Naive thymus-derived CD4-positive, alpha-beta T cell (primary cell): ENCODE measurements around the gene ATXN7L1. TPM values are rescaled to one million over a fixed set of nuclear protein-coding genes. Genes with fewer than 3 reads are reported as not detected.
A peak's percentile ranks its signal among the peaks of the same experiment; 100 is the strongest.
"Not testable (repeated sequence)": the region's sequence is repeated elsewhere in the genome, so short reads cannot be mapped to it uniquely, and the experiment has no call there.

Experiments used
- ATAC-seq: fragments of 150-1000 bp; cut with Tn5 transposase; 2 replicates; pipeline ENCODE4 v1.10.0; 2021; ENCODE audit warnings: mild to moderate bottlenecking, moderate library complexity
- CTCF ChIA-PET: fragments of 350-600 bp; sonication (Branson Sonifier 250); formaldehyde crosslinking; loops from one replicate; lab custom pipeline; 2021; ENCODE audit warnings: antibody characterized with exemption; lab: Charles Lee
- POLR2A ChIA-PET: fragments of 350-600 bp; sonication (Branson Sonifier 250); formaldehyde crosslinking; loops from one replicate; lab custom pipeline; 2021; ENCODE audit warnings: antibody characterized with exemption, inconsistent platforms; lab: Charles Lee
- DNase-seq, 9 donors: peaks; one replicate each; pipeline versions ENCODE4 v3.0.0 to v3.0.0-alpha.2; 2020 to 2022; ENCODE audit warnings: mixed read lengths in 1 of 9
- H3K27ac ChIP-seq: one replicate; pipeline ENCODE4 v1.7.0; 2013; ENCODE audit warnings: mild to moderate bottlenecking, low read depth, low read length, moderate library complexity
- H3K27me3 ChIP-seq, 2 donors: one replicate each; pipeline ENCODE4 v1.7.0; 2013; ENCODE audit warnings: low read length in 2 of 2, mild to moderate bottlenecking in 2 of 2, moderate library complexity in 2 of 2; ENCODE audit not compliant: control insufficient read depth in 2 of 2, insufficient read depth in 2 of 2
- H3K36me3 ChIP-seq, 3 experiments: 1 replicate in 2 of 3; 2 replicates in 1 of 3; pipeline ENCODE4 v1.7.0; 2013; ENCODE audit warnings: low read length in 3 of 3, mild to moderate bottlenecking in 3 of 3, moderate library complexity in 1 of 3; ENCODE audit not compliant: insufficient read depth in 3 of 3, control insufficient read depth in 2 of 3
- H3K4me1 ChIP-seq, 2 donors: one replicate each; pipeline ENCODE4 v1.7.0; 2013; ENCODE audit warnings: low read length in 2 of 2, mild to moderate bottlenecking in 2 of 2, moderate library complexity in 1 of 2; ENCODE audit not compliant: control insufficient read depth in 2 of 2, insufficient read depth in 2 of 2
- H3K4me3 ChIP-seq: 2 replicates; pipeline ENCODE4 v1.7.0; 2013; ENCODE audit warnings: mild to moderate bottlenecking, low read length
- H3K9me3 ChIP-seq, 3 experiments: 1 replicate in 2 of 3; 2 replicates in 1 of 3; pipeline ENCODE4 v1.7.0; 2013; ENCODE audit warnings: low read length in 3 of 3; ENCODE audit not compliant: control insufficient read depth in 2 of 3
- H3K27ac Mint-ChIP-seq, 9 donors: one replicate each; pipeline ENCODE4 v1.8.0; 2020 to 2022; ENCODE audit warnings: mixed read lengths in 9 of 9, mild to moderate bottlenecking in 8 of 9, moderate library complexity in 5 of 9, inconsistent platforms in 2 of 9
- H3K27me3 Mint-ChIP-seq, 5 donors: one replicate each; pipeline ENCODE4 v1.8.0; 2021 to 2022; ENCODE audit warnings: mixed read lengths in 5 of 5, mild to moderate bottlenecking in 1 of 5
- H3K36me3 Mint-ChIP-seq, 5 donors: one replicate each; pipeline ENCODE4 v1.8.0; 2020 to 2022; ENCODE audit warnings: mixed read lengths in 5 of 5, mild to moderate bottlenecking in 3 of 5, inconsistent platforms in 1 of 5
- H3K4me1 Mint-ChIP-seq, 7 donors: one replicate each; pipeline ENCODE4 v1.8.0; 2020 to 2022; ENCODE audit warnings: mixed read lengths in 7 of 7, mild to moderate bottlenecking in 3 of 7, inconsistent platforms in 1 of 7
- H3K4me3 Mint-ChIP-seq, 10 donors: one replicate each; pipeline ENCODE4 v1.8.0; 2020 to 2022; ENCODE audit warnings: mild to moderate bottlenecking in 10 of 10, mixed read lengths in 10 of 10, moderate library complexity in 6 of 10, inconsistent platforms in 2 of 10
- H3K9me3 Mint-ChIP-seq, 11 donors: one replicate each; pipeline ENCODE4 v1.8.0; 2020 to 2022; ENCODE audit warnings: mixed read lengths in 11 of 11, mild to moderate bottlenecking in 4 of 11, inconsistent platforms in 1 of 11, moderate library complexity in 1 of 11
- intact Hi-C, 2 donors: fragments of 100-400 bp; cut with micrococcal nuclease; formaldehyde crosslinking; loops; one replicate each; pipeline ENCODE4 v1.15.1; 2023
- polyA plus RNA-seq, 2 donors: library from polyadenylated mRNA; unstranded; fragments of 300-500 nt; fragmentation: Illumina TruSeq; gene quantifications; one replicate each; pipeline ENCODE4 v1.2.3, GENCODE V29; 2021
- total RNA-seq, 6 experiments: library from RNA in 5 of 6; stranded (reverse) in 5 of 6; gene quantifications; 1 replicate in 5 of 6; 2 replicates in 1 of 6; pipeline ENCODE4 v1.2.3 and lab custom pipeline; 2021 to 2026

ATXN7L1 gene
- total and polyA plus RNA-seq, 7 experiments from 2014 or later: 18.5 to 52.4 (median 39.5) TPM

DNA sequence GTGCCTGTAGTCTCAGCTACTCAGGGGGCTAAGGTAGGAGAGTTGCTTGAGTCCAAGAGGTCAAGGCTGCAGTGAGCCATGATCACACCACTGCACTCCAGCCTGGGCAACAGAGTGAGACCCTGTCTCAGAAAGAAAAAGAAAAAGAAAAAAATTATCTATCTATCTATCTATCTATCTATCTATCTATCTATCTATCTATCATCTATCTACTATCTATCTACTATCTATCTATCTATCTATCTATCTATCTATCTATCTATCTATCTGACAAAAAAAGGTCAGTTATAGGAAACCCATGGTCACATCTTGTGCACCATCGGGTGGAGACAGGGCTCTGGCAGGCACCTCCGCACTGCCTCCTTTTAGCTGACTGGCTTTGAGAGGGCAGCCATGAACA, 85.9 kb downstream of the ATXN7L1 start:
- DNase-seq, H3K4me3 ChIP-seq, ATAC-seq, intact Hi-C loops, H3K9me3 ChIP-seq, POLR2A ChIA-PET, H3K4me3 Mint-ChIP-seq, H3K9me3 Mint-ChIP-seq, H3K27me3 ChIP-seq, H3K27ac ChIP-seq, H3K4me1 Mint-ChIP-seq: not testable (repeated sequence)
- Mint-ChIP-seq H3K36me3 (peaks cover 0 to 43% (median 10%) of the 10 kb centered on the region in 5 donors), H3K27ac (peak overlapping the region in 1 of 9 donors; percentile 10), H3K27me3 (peaks cover 0 to 22% (median 0%) of the 10 kb centered on the region in 5 donors)
- CTCF ChIA-PET: interaction anchor here (0.7 kb wide), 1 partner anchor 15 kb away, joined by 4 read pairs; no protein-coding TSS in a partner anchor
- Histone ChIP-seq H3K36me3 (peaks cover 0 to 21% (median 0%) of the 10 kb centered on the region in 3 experiments), H3K4me1 (peaks cover 0 to 15% of the 10 kb centered on the region in 2 donors)

DNA sequence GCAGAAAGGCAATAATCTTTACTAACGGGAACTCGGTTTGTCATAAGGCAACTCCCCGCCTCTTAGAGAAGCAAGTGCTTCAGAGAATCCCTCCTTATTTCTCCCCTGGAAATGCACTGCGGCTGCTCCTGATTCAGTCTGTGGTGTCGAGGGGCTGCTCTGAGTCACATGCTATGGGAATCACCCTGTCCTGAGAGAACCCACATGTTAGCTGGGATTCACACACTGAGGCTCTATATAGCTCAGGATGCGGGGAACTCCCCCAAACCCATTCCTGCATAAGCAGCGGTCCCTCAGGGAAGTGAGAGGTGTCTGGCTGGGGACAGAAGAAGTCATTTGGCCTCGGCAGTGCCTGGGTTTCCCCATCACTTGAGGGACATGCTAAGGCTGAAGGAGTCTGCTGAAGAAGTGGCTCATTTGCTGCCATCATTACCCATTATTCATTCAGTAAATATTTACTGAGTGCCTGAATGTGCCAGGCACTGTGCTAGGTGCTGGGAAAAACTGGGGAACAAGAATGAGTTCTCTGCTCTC, 87.5 kb downstream of the ATXN7L1 start:
- intact Hi-C loops: no loop called here
- Mint-ChIP-seq H3K36me3 (peaks cover 0 to 42% (median 9%) of the 10 kb centered on the region in 5 donors), H3K27me3 (peaks cover 0 to 25% (median 0%) of the 10 kb centered on the region in 5 donors), H3K4me3 (no peak overlapping the region), H3K27ac (no peak overlapping the region), H3K9me3 (peaks cover 0 to 3% (median 0%) of the 10 kb centered on the region in 11 donors), H3K4me1 (peaks cover 0 to 8% (median 3%) of the 10 kb centered on the region in 7 donors)
- ChIA-PET POLR2A (no interaction called here), CTCF (no interaction called here)
- Histone ChIP-seq H3K4me1 (peaks cover 0 to 15% of the 10 kb centered on the region in 2 donors), H3K4me3 (no peak overlapping the region), H3K9me3 (no peaks in the 10 kb centered on the region), H3K27me3 (no peaks in the 10 kb centered on the region), H3K36me3 (peaks cover 0 to 21% (median 0%) of the 10 kb centered on the region in 3 experiments), H3K27ac (no peak overlapping the region)
- ATAC-seq (no peak), DNase-seq (no peak)

DNA sequence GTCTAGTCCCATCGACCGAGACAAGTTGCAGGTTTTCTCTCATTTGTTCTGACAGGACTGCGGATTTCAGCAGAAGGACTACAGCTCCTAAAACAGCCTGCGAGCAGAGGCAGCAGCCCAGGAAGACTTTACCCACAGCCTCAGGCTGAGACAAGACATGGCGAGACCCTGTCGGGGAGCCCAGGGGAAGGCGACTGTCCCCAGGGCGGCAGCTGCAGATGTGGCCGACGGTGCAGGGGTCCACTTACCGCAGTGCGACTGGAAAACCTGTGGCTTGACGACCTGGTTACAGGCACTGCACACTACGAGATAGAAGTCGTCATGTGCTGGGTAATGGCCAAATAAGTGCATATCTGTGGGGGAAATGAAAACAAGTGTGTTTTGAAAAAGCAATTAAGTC, 88.0 kb downstream of the ATXN7L1 start:
- Histone ChIP-seq H3K4me1 (peaks cover 0 to 15% of the 10 kb centered on the region in 2 donors), H3K27me3 (no peaks in the 10 kb centered on the region), H3K36me3 (peaks cover 0 to 21% (median 0%) of the 10 kb centered on the region in 3 experiments), H3K27ac (no peak overlapping the region), H3K9me3 (no peaks in the 10 kb centered on the region), H3K4me3 (no peak overlapping the region)
- POLR2A ChIA-PET: no interaction called here
- DNase-seq (no peak), ATAC-seq (no peak)
- H3K27me3 Mint-ChIP-seq: peaks cover 0 to 24% (median 0%) of the 10 kb centered on the region in 5 donors
- peaks cover 0 to 7% (median 2%) of the 10 kb centered on the region in 7 donors for H3K4me1 Mint-ChIP-seq
- intact Hi-C loops: no loop called here
- H3K27ac Mint-ChIP-seq: no peak overlapping the region
- peaks cover 0 to 41% (median 9%) of the 10 kb centered on the region in 5 donors for H3K36me3 Mint-ChIP-seq
- peaks cover 0 to 3% (median 0%) of the 10 kb centered on the region in 11 donors for H3K9me3 Mint-ChIP-seq
- CTCF ChIA-PET: no interaction called here
- H3K4me3 Mint-ChIP-seq: no peak overlapping the region

DNA sequence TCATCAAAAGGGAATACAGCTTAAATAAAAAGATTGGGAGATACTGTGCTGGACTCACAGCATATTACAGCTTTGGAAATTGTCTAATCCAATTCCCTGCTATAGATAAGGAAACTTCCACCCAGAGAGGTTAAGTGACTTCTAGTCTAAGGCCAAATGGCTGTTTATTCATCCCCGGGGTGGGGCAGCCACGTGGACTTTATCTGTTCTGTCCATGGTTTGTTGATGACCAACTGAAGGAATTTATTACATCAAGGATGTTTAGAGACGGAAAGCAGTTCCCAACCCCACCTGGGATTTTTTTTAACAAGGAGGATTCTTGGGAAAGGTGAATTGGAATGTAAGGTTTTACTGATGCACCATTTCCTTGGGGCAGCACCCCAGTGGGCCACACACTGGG, 88.6 kb downstream of the ATXN7L1 start:
- Histone ChIP-seq H3K27me3 (no peaks in the 10 kb centered on the region), H3K9me3 (no peaks in the 10 kb centered on the region), H3K27ac (no peak overlapping the region), H3K4me1 (peaks cover 0 to 12% of the 10 kb centered on the region in 2 donors), H3K36me3 (peaks cover 0 to 21% (median 0%) of the 10 kb centered on the region in 3 experiments), H3K4me3 (no peak overlapping the region)
- POLR2A ChIA-PET: no interaction called here
- Mint-ChIP-seq H3K9me3 (peaks cover 0 to 3% (median 0%) of the 10 kb centered on the region in 11 donors), H3K4me3 (no peak overlapping the region), H3K4me1 (peaks cover 0 to 7% (median 1%) of the 10 kb centered on the region in 7 donors), H3K27ac (no peak overlapping the region), H3K27me3 (peaks cover 0 to 22% (median 0%) of the 10 kb centered on the region in 5 donors), H3K36me3 (peaks cover 0 to 41% (median 9%) of the 10 kb centered on the region in 5 donors)
- intact Hi-C loops: no loop called here
- ATAC-seq (no peak), DNase-seq (no peak)
- CTCF ChIA-PET: interaction anchor here (0.6 kb wide), 1 partner anchor 36 kb away, joined by 3 read pairs; no protein-coding TSS in a partner anchor

DNA sequence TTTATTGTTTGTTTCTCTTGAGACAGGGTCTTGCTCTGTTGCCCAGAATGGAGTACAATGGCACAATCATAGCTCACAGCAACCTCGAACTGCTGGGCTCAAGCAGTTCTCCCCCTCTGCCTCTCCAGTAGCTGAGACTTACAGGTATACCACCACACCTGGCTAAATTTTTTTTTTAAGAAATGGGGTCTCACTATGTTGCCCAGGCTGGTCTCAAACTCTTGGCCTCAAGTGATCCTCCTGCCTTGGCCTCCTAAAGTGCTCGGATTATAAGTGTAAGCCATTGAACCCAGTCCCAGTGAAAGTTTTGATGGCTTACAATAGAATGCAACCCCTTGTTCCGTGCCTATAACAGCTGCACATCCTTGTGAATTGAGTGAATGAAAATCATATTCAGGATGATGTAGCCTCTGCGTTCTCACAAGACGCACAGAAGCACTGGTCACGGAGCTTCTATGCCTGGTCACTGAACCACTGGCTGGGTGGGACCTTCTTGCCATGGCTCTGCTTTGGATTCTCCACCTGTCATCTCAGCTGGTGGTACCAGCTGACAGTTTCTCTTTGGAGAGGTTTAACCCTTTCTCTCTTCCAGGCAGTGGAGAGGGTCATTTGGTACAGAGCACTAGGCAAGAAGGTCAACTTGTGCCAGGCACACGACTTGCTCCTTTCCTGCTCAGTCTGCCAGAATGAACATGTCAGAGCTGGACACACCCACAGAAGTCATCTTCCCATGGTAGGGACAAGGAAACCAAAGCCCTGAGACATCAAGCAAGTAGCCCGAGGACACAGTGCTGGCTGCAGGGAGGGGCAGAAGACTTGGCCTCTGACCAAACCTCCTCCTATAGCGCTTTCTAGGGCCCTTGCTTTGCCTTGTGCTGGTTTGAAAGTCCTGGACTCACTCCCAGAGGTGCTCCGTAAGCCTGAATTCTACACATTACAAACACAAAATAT, 89.6 kb downstream of the ATXN7L1 start:
- no peak overlapping the region for H3K27ac ChIP-seq
- no peak for ATAC-seq
- H3K4me3 Mint-ChIP-seq: no peak overlapping the region
- no peak overlapping the region for H3K27ac Mint-ChIP-seq
- ChIA-PET CTCF (no interaction called here), POLR2A (no interaction called here)
- H3K9me3 ChIP-seq: no peaks in the 10 kb centered on the region
- H3K36me3 ChIP-seq: peaks cover 0 to 15% (median 0%) of the 10 kb centered on the region in 3 experiments
- H3K4me3 ChIP-seq: no peak overlapping the region
- H3K4me1 Mint-ChIP-seq: peaks cover 0 to 7% (median 0%) of the 10 kb centered on the region in 7 donors
- peaks cover 0 to 2% of the 10 kb centered on the region in 2 donors for H3K4me1 ChIP-seq
- intact Hi-C loops: no loop called here
- peaks cover 0 to 3% (median 0%) of the 10 kb centered on the region in 11 donors for H3K9me3 Mint-ChIP-seq
- H3K36me3 Mint-ChIP-seq: peaks cover 0 to 41% (median 9%) of the 10 kb centered on the region in 5 donors
- no peaks in the 10 kb centered on the region for H3K27me3 ChIP-seq
- no peak for DNase-seq
- peaks cover 0 to 22% (median 0%) of the 10 kb centered on the region in 5 donors for H3K27me3 Mint-ChIP-seq

DNA sequence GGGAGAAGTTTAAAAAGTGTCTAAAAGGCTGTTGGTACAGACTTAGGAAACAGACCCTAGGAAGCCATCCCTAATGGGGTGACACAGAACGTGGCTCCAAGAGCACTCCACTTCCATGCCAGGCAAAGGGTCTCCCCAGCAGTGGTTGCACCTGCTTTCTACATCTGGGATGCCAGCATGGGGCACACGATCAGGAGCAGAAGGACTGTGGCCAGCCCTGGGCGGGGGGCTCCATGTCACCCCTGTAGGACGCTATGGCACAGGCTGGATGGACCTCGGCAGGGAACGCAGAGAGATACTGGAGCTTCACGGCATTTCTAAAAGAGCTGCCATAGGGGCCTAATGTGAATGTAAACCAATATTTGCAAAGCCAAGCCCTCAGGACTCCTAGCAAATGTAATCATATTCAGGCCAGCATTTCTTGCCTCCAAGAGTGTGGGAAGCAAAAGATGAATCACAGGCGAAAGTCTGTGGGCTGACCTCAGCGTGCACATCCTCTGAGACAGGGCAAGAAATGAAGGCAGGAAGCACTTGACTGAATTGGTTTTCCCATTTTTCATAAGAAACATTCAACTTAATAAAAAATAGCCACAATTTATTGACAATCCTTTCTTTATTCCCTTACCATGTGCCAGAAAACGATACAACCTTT, 93.9 kb downstream of the ATXN7L1 start:
- H3K27me3 ChIP-seq: no peaks in the 10 kb centered on the region
- Mint-ChIP-seq H3K27ac (no peak overlapping the region), H3K9me3 (peaks cover 0 to 3% (median 0%) of the 10 kb centered on the region in 11 donors), H3K27me3 (peaks cover 0 to 40% (median 0%) of the 10 kb centered on the region in 5 donors), H3K4me3 (no peak overlapping the region), H3K4me1 (peaks cover 0 to 7% (median 0%) of the 10 kb centered on the region in 7 donors), H3K36me3 (peaks cover 0 to 20% (median 10%) of the 10 kb centered on the region in 5 donors)
- intact Hi-C loops: no loop called here
- H3K9me3 ChIP-seq: no peaks in the 10 kb centered on the region
- DNase-seq (peak in 1 of 9 donors; percentile 57), ATAC-seq (no peak)
- POLR2A ChIA-PET: no interaction called here
- CTCF ChIA-PET: interaction anchor here (0.6 to 0.9 kb wide), 2 partner anchors 13 to 23 kb away, joined by 3 to 4 read pairs; no protein-coding TSS in a partner anchor
- H3K27ac ChIP-seq: no peak overlapping the region
- no peak overlapping the region for H3K4me3 ChIP-seq
- H3K36me3 ChIP-seq: peaks cover 0 to 5% (median 0%) of the 10 kb centered on the region in 3 experiments
- no peaks in the 10 kb centered on the region for H3K4me1 ChIP-seq
